Panc1 (cell line): ENCODE data around the gene ZNF683.

Source experiments
- POLR2AphosphoS5 ChIP-seq: IDR thresholded peaks from 2 replicates; pipeline ENCODE4 v1.6.1; 2012; ENCODE audit warnings: mild to moderate bottlenecking, low read depth, low read length, moderate library complexity
- SIN3A ChIP-seq: IDR thresholded peaks from 2 replicates; pipeline ENCODE4 v1.6.1; 2012; ENCODE audit warnings: low read depth, mild to moderate bottlenecking, low read length, moderate library complexity, borderline replicate concordance; ENCODE audit not compliant: insufficient read depth
- TF ChIP-seq, protein P1 (sequence below): fragments of 450-650 bp; IDR thresholded peaks from 2 replicates; pipeline ENCODE4 v1.5.1; 2017; ENCODE audit warnings: mild to moderate bottlenecking

- TF ChIP-seq, protein P1, sequence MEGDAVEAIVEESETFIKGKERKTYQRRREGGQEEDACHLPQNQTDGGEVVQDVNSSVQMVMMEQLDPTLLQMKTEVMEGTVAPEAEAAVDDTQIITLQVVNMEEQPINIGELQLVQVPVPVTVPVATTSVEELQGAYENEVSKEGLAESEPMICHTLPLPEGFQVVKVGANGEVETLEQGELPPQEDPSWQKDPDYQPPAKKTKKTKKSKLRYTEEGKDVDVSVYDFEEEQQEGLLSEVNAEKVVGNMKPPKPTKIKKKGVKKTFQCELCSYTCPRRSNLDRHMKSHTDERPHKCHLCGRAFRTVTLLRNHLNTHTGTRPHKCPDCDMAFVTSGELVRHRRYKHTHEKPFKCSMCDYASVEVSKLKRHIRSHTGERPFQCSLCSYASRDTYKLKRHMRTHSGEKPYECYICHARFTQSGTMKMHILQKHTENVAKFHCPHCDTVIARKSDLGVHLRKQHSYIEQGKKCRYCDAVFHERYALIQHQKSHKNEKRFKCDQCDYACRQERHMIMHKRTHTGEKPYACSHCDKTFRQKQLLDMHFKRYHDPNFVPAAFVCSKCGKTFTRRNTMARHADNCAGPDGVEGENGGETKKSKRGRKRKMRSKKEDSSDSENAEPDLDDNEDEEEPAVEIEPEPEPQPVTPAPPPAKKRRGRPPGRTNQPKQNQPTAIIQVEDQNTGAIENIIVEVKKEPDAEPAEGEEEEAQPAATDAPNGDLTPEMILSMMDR, result no peak
- no peak for TF ChIP-seq POLR2AphosphoS5
- TF ChIP-seq SIN3A, result no peak
Observed at GRCh38 chr1:26336477-26337205, 35.9 kb downstream of the ZNF683 start.
